ENCODE measurements around the gene PLEKHN1. TPM values are rescaled to one million over a fixed set of nuclear protein-coding genes. Genes with fewer than 3 reads are reported as not detected.
A peak's percentile ranks its signal among the peaks of the same experiment; 100 is the strongest.

Gene PLEKHN1
- not detected for total RNA-seq

- Histone ChIP-seq H3K9me3 (no peaks in the 10 kb centered on the region), H3K27ac (peak within 1 kb of the TSS; percentile 32 to 82 (median 66)), H3K27me3 (peaks cover 0 to 6% of the 10 kb centered on the region in 2 donors), H3K4me3 (peak within 1 kb of the TSS; percentile 11 to 30), H3K36me3 (replicated peaks in 1 of 2; ENCODE audit: insufficient read depth in 1 of 2, low read depth in 2 of 2) (no peaks in the 10 kb centered on the region), H3K4me1 (peaks cover 24% of the 10 kb centered on the region)
- ATAC-seq (peak; percentile 71), DNase-seq (peak in 3 of 4 donors; percentile 35 to 49 (median 49))
- TF ChIP-seq CTCF (IDR thresholded peaks at IDR 0.05) (no peak), POLR2A (IDR thresholded peaks at IDR 0.05) (no peak)
- 9% methylated on average over 29 of the region's 31 CpGs; no CpG with 5 or more reads in 1 of the 2 donors for WGBS, 2 donors
- intact Hi-C loops (cut with DNase I): no loop called here
Measured at GRCh38 chr1:966135-966703, at the start of gene PLEKHN1. Gene PLEKHN1 (plus strand): TSS chr1:966482. CDS start chr1:966532, 50 bp downstream.

- Histone ChIP-seq H3K9me3 (no peaks in the 10 kb centered on the region), H3K27ac (no peak overlapping the region), H3K27me3 (no peaks in the 10 kb centered on the region), H3K4me1 (peaks cover 35% of the 10 kb centered on the region), H3K36me3 (replicated peaks in 1 of 2; ENCODE audit: insufficient read depth in 1 of 2, low read depth in 2 of 2) (no peaks in the 10 kb centered on the region), H3K4me3 (no peak overlapping the region)
- TF ChIP-seq POLR2A (IDR thresholded peaks at IDR 0.05) (no peak), CTCF (IDR thresholded peaks at IDR 0.05) (no peak)
- DNase-seq (peak in 1 of 4 donors; percentile 8), ATAC-seq (no peak)
- WGBS, 2 donors: 37 to 38% methylated on average over 7 of the region's 7 CpGs
- intact Hi-C loops (cut with DNase I): no loop called here
Measured at GRCh38 chr1:917076-917459, 49.2 kb upstream of the PLEKHN1 start.

- TF ChIP-seq CTCF (IDR thresholded peaks at IDR 0.05) (no peak), POLR2A (IDR thresholded peaks at IDR 0.05) (no peak)
- no peaks in the 10 kb centered on the region for H3K27me3 ChIP-seq
Measured at GRCh38 chr1:917466-918091, 48.7 kb upstream of the PLEKHN1 start.

GRCh38 chr1:918353-918752, 47.9 kb upstream of the PLEKHN1 start:
- intact Hi-C loops (cut with DNase I): no loop called here
- no peaks in the 10 kb centered on the region for H3K9me3 ChIP-seq
- no peak overlapping the region for H3K4me3 ChIP-seq
- no peak for ATAC-seq
- no peaks in the 10 kb centered on the region for H3K27me3 ChIP-seq
- TF ChIP-seq CTCF (IDR thresholded peaks at IDR 0.05) (no peak), POLR2A (IDR thresholded peaks at IDR 0.05) (no peak)
- DNase-seq: peak in 1 of 4 donors; percentile 10
- WGBS, 2 donors: 67 to 68% methylated on average over 8 to 15 of the region's 15 CpGs
- H3K36me3 ChIP-seq (replicated peaks in 1 of 2; ENCODE audit: insufficient read depth in 1 of 2, low read depth in 2 of 2): no peaks in the 10 kb centered on the region
- H3K27ac ChIP-seq: no peak overlapping the region
- H3K4me1 ChIP-seq: peaks cover 42% of the 10 kb centered on the region

More at GRCh38 chr1:917466-918091, 48.7 kb upstream of the PLEKHN1 start:
- WGBS, 2 donors: 43 to 47% methylated on average over 7 to 22 of the region's 22 CpGs
- Histone ChIP-seq H3K4me3 (no peak overlapping the region), H3K36me3 (replicated peaks in 1 of 2; ENCODE audit: insufficient read depth in 1 of 2, low read depth in 2 of 2) (no peaks in the 10 kb centered on the region), H3K27ac (no peak overlapping the region), H3K4me1 (peaks cover 35% of the 10 kb centered on the region), H3K9me3 (no peaks in the 10 kb centered on the region)
- no peak for ATAC-seq
- intact Hi-C loops (cut with DNase I): no loop called here
- DNase-seq: peak in 1 of 4 donors; percentile 8
